ENCODE data around the gene GGT7.
A peak's percentile ranks its signal among the peaks of the same experiment; 100 is the strongest.
"Not testable (repeated sequence)": the region's sequence is repeated elsewhere in the genome, so short reads cannot be mapped to it uniquely, and the experiment has no call there.

Gene GGT7

DNA sequence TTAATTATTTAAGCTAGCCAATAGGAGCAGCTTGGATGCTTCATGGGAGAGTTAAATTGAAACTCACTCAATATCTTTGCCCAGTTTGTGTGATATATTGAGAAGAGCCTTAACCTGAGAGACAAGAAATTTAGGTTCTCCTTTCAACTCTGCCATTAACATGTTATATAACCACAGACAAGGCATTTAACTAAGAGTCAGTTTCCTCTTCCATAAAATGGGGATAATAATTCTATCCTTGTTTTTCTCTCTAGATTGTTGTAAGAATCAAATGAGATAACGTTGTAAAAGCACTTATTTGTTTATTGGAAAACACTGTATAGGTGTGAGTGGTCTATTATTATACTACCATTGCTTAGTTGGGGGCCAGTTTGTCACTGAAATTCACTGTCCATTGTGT is 11.6 kb upstream of the GGT7 start:
- no peak for DNase-seq (ENCODE audit: low read depth, low spot score)
- H3K4me3 ChIP-seq (ENCODE audit: low read length) = no peak overlapping the region

DNA sequence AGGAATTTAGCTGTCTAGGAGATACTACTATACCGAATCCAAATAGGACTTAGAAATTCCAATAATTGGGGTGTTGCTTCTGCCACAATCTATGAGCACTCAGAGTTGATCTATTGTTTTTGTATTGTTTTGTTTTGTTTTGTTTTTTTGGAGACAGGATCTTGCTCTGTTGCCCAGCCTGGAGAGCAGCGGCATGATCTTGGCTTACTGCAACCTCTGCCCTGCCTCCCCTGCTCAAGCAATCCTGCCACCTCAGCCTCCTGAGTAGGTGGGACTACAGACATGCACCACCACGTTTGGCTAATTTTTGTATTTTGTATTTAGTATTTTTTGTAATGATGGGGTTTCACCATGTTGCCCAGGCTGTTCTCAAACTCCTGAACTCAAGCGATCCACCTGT is 11.2 kb upstream of the GGT7 start:
- DNase-seq (ENCODE audit: low read depth, low spot score) = no peak
- no peak overlapping the region for H3K4me3 ChIP-seq (ENCODE audit: low read length)

DNA sequence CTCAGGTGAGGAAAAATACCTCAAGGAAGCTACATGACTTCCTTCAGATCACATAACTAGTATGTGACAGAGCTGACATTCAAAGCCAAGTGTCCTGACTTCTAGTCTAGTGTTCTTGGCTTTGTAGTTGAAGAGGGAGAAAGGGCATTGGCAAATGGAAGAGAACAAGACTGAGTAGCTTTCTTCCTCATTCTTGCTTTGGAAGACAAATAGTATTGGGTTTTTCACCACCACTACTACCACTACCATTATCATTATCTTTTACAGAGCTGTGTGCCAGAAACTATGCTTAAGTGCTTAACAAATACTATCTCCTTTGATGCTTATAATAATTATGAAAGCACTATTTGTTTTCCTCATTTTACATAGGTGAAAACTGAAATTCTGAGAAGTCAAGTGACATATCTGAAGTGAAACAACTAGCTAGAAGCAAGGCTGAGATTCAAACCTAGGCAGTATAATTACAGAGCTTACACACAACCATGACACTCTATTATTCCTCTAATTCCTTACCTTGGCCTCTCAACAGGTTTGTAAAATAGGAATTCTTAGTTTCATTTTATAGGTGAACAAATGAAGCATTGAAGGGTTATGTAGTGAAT is 10.5 kb upstream of the GGT7 start:
- DNase-seq (ENCODE audit: low read depth, low spot score) = no peak
- H3K4me3 ChIP-seq (ENCODE audit: low read length) = no peak overlapping the region

DNA sequence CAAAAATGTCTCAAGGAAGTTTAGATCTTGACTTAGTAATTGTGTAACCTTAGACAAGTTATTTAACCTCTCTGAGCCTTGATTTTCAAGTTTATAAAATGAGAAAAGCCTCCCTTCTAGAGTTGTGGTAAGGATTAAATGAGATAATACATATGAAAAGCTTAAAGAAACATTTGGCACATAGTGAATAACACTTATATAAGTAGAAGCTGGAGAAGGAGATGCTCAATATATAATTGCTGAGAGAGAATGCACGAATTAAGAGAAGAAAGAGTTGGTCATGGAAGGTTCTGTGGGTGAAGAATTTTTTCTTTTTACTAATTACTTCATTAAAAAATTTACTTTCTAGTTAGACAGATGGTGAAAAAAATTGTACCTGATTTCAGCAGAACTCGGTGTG is 9.0 kb upstream of the GGT7 start:
- DNase-seq (ENCODE audit: low read depth, low spot score) = no peak
- H3K4me3 ChIP-seq (ENCODE audit: low read length) = no peak overlapping the region

DNA sequence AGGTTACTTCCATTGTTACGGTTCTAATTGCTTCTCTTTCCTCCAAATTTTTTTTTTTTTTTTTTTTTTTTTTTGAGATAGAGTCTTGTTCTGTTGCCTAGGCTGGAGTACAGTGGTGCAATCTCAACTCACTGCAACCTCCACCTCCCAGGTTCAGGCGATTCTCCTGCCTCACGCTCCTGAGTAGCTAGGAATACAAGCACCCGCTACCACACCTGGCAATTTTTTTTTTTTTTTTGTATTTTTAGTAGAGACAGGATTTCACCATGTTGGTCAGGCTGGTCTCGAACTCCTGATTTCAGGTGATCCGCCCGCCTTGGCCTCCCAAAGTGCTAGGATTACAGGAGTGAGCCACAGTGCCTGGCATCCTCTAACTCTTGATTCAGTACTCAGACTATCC is 8.3 kb upstream of the GGT7 start:
- not testable (repeated sequence) for DNase-seq (ENCODE audit: low read depth, low spot score); H3K4me3 ChIP-seq (ENCODE audit: low read length)

DNA sequence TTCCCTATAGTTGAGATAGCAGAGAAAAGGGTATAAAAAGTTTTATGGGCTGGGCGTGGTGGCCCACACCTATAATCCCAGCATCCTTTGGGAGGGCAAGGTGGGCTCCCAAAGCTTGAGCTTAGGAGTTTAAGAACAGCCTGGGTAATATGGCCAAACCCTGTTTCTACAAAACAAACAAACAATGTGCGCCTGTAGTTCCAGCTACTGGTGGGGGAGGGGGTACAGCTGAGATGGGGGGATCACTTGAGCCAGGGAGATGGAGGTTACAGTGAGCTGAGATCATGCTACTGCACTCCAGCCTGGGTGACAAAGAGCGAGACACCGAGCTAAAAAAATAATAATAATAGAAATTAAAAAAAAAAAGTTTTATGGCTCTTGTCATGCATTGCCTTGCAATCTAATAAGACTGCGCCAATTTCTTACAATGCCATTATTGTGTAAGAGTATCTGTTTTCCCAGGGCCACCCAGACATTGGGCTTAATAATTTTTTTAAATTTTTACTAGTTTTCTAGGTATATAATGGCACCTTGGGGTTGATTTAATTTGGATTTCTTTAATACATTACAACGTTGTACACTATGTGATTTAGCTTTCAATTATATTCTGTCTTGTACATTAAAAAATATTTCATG is 7.7 kb upstream of the GGT7 start:
- H3K4me3 ChIP-seq (ENCODE audit: low read length) = no peak overlapping the region
- no peak for DNase-seq (ENCODE audit: low read depth, low spot score)

DNA sequence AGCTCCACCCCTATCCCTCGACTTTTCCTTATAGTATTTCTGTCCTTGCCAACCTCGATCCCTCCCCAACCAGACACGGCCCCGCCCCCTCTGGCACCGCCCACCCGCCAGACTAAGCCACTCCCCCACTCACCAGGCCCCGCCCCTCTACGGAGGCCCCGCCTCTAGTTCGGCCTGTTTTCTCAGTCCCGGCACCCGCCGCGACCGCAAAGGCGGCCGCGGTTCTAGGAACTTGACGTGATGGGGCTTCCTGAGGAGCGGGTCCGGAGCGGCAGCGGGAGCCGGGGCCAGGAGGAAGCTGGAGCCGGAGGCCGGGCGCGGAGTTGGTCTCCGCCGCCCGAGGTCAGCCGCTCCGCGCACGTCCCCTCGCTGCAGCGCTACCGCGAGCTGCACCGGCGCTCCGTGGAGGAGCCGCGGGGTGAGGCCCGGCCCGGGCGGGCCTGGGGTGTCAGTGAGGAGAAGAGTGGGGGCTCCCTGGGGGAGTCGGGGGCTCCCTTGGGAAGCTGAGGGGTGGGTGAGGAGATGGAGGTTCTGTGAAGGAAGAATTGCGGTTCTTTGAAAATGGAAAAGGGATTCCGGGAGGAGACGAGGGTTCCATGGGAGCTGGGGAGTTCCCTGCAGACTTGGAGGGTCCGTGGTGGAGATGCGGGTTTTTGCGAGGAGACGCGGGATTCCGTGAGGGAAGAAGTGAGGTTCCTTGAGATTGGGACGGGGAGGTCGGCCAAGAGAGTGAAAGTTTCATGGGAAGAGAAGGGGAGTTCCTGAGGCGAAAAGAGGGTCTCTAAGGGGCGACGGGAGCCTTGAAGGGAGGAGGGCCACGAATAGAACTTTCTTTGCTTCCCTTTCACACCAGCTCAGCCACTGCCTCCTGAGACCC is 4.0 kb upstream of the GGT7 start, which contains the start of gene ACSS2:
Gene ACSS2, plus strand, starts transcription at position 207 of the 877 bp plus-strand sequence. Its CDS starts 34 bp downstream, at position 241.
- no peak for DNase-seq (ENCODE audit: low read depth, low spot score)
- peak within 1 kb of the TSS; percentile 45 for H3K4me3 ChIP-seq (ENCODE audit: low read length)

GRCh38 chr20:34875642-34876405 is 3.2 kb upstream of the GGT7 start:
- DNase-seq (ENCODE audit: low read depth, low spot score) = peak; percentile 87
- peak overlapping the region; percentile 45 for H3K4me3 ChIP-seq (ENCODE audit: low read length)

DNA sequence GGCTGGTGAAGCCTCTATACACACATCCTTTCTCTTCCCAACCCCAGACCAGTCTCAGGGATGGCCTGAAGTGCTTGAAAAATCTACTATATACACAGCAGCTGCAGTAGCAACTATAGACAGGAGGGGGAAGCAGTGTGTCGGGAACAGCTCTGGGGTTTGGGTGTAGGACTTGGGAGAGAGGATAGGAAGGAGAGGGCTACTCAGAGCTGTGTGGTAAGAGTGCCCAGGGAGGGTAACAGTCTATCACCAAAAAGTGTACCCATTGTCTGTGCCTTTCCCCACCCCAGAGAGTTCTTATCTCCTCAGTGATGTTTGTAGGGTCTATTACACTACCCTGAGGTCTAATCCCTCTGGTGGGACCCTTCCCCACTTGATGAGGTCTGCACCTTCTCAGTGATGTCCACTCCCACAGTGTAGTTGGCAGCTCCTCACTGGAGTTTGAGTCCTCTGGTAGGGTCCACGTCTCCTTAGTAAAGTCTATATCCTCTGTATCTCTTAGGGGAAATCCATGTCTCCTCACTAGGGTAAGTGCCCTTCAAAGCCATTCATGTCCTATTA is 1.5 kb upstream of the GGT7 start:
- H3K4me3 ChIP-seq (ENCODE audit: low read length) = no peak overlapping the region
- DNase-seq (ENCODE audit: low read depth, low spot score) = peak; percentile 74

DNA sequence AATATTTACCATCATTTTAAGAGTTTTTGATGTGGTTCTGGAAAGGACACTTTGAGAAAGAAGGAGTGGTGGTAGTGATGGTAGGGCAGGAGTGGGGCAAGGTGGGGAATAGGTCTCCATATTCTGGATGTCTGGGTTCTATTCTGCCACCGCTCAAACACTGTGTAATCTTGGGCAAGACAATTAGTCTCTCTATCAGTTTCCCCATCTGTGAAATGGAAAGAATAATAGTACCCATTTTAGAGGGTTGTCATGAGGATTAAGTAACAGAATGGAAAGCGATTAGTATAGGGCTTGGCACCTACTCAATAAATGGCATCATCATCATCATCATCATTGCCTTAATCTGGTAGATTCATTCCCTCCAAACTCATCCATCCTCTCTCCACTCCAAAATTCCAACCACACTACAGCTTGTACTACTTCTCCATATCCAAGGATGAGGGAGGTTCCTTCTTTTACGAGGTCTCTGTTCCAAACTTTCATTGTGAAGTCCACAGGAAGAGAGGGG is 982 bp upstream of the GGT7 start:
- DNase-seq (ENCODE audit: low read depth, low spot score) = no peak
- no peak overlapping the region for H3K4me3 ChIP-seq (ENCODE audit: low read length)

GRCh38 chr20:34871966-34872621 is 562 bp downstream of the GGT7 start:
- DNase-seq (ENCODE audit: low read depth, low spot score) = no peak
- H3K4me3 ChIP-seq (ENCODE audit: low read length) = peak overlapping the region; percentile 60

DNA sequence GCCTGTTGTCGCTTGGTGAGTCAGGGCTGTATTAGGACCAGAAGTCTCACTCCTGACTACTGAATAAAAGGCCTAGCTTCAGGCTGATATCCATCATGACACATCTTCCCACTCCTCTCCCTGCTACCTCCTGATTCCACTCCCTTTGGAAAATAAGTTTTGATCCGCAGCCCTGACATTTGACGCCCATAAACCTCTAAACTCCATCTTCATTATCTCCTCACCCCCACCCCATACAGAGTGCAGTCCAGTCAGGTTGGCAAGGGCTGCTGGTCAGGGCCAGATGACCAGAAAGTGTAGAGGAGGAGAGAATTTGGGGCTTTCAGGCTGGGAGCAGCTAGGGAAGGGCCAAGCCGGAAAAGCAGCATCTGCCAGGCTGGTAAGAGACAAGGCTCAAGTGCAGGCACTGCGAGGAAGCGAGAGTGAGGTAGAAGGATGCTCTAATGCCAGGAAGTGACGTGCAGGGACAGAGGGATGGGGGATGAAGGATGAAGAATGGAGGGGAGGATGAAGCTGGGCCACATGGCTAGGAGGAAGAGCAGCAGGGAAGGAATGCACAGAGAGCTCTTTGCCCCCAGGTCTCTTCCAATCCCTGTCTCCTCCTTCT is 1.2 kb downstream of the GGT7 start:
- no peak overlapping the region for H3K4me3 ChIP-seq (ENCODE audit: low read length)
- DNase-seq (ENCODE audit: low read depth, low spot score) = no peak

DNA sequence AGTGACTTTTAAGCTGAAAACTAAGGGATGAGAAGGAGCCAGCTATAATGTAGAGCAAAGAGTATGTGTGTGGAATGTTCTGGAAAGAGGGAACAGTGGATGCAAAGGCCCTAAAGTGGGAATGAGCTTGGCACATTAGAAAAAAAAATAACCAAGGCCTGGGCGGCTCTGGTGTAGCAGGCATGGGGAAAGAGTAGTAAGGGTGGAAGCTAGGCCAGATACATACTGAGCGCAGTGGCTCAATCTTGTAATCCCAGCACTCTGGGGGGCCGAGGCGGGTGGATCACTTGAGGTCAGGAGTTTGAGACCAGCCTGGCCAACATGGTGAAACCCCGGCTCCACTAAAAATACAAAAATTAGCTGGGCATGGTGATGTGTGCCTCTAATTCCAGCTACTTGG is 8.4 kb downstream of the GGT7 start:
- H3K4me3 ChIP-seq (ENCODE audit: low read length) = no peak overlapping the region
- no peak for DNase-seq (ENCODE audit: low read depth, low spot score)

GRCh38 chr20:34863421-34863965 is 9.2 kb downstream of the GGT7 start:
- DNase-seq (ENCODE audit: low read depth, low spot score) = no peak
- no peak overlapping the region for H3K4me3 ChIP-seq (ENCODE audit: low read length)

GRCh38 chr20:34862724-34863123 is 9.9 kb downstream of the GGT7 start:
- DNase-seq (ENCODE audit: low read depth, low spot score) = no peak
- H3K4me3 ChIP-seq (ENCODE audit: low read length) = no peak overlapping the region

GRCh38 chr20:34861386-34862084 is 11.1 kb downstream of the GGT7 start:
- no peak for DNase-seq (ENCODE audit: low read depth, low spot score)
- H3K4me3 ChIP-seq (ENCODE audit: low read length) = no peak overlapping the region

DNA sequence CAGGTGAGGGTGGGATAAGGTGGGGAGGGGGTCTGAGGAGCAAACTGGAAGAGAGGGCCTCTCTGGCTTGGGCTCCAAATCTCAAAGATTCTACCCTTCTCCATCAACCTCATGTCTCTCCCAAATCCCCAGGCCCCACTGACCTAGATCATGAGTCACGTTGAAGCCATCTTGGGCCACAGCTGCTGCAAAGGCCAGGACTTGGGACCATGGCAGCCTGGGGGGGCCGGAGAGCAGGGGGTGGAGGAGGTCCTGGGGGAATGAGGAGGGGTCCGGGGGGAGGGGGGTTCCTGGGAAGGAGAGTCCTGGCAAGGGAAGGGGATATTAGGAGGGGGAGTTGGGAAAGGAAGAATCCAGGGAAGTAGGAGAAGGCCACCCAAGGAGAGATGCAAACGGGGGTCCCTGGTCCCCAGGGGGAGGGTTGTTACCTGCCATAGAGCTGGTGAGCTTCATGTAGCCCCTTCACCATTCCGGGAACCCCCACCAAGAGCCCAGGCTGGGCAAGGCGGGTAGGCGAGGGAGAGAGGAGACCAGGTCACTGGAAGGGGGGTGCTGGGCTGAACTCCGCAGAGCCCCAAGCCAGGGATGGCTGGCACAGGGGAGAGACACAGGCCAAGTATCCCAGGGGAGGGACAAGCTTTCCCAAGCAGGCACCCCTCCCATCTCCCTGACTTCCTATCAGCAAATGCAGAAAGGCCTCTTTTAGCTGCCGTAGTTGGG is 12.7 kb downstream of the GGT7 start:
- DNase-seq (ENCODE audit: low read depth, low spot score) = no peak
- H3K4me3 ChIP-seq (ENCODE audit: low read length) = no peak overlapping the region

Measured in Jurkat, Clone E6-1 (cell line).